IMR-90 (cell line): ENCODE results near the gene PAX3.

Experiments used
- CEBPB ChIP-seq: IDR thresholded peaks from 2 replicates; pipeline ENCODE4 v1.6.1; 2012; ENCODE audit warnings: low read depth, low read length, improper control_type of control experiment
- CHD1 ChIP-seq: IDR thresholded peaks from 2 replicates; pipeline ENCODE4 v1.6.1; 2012; ENCODE audit warnings: low read depth, low read length, improper control_type of control experiment
- FOS ChIP-seq: fragments of 150-350 bp; IDR thresholded peaks from 2 replicates; pipeline ENCODE4 v1.6.1; 2016; ENCODE audit warnings: low read depth, low read length
- MAFK ChIP-seq: IDR thresholded peaks from 2 replicates; pipeline ENCODE4 v1.6.1; 2012; ENCODE audit warnings: low read depth, low read length, improper control_type of control experiment
- MXI1 ChIP-seq: IDR thresholded peaks from 2 replicates; pipeline ENCODE4 v1.6.1; 2012; ENCODE audit warnings: low read depth, mild to moderate bottlenecking, low read length, moderate library complexity, borderline replicate concordance
- NFE2L2 ChIP-seq: fragments of 150-350 bp; IDR thresholded peaks from 2 replicates; pipeline ENCODE4 v1.6.1; 2016; ENCODE audit warnings: low read depth, mild to moderate bottlenecking, low read length
- POLR2A ChIP-seq: IDR thresholded peaks from 2 replicates; pipeline ENCODE4 v1.6.1; 2012; ENCODE audit warnings: mild to moderate bottlenecking, low read depth, low read length
- RAD21 ChIP-seq: IDR thresholded peaks from 2 replicates; pipeline ENCODE4 v1.6.1; 2012; ENCODE audit warnings: low read length, improper control_type of control experiment
- RCOR1 ChIP-seq: IDR thresholded peaks from 2 replicates; pipeline ENCODE4 v1.6.1; 2012; ENCODE audit warnings: mild to moderate bottlenecking, low read length, improper control_type of control experiment; ENCODE audit not compliant: insufficient replicate concordance
- RFX5 ChIP-seq: IDR thresholded peaks from 2 replicates; pipeline ENCODE4 v1.8.0; 2012; ENCODE audit warnings: low read depth, mild to moderate bottlenecking, low read length, moderate library complexity
- SMC3 ChIP-seq: fragments of 150-350 bp; IDR thresholded peaks from 2 replicates; pipeline ENCODE4 v1.6.1; 2016; ENCODE audit warnings: low read depth, mild to moderate bottlenecking, antibody characterized with exemption, low read length, moderate library complexity
- TF ChIP-seq, protein P1 (sequence below): conservative IDR thresholded peaks from 2 replicates; pipeline ENCODE4 v1.5.1; 2012; ENCODE audit warnings: mild to moderate bottlenecking, low read depth, low read length, improper control_type of control experiment
- TF ChIP-seq, protein P2 (sequence below): fragments of 150-350 bp; IDR thresholded peaks from 2 replicates; pipeline ENCODE4 v1.6.1; 2017; ENCODE audit warnings: mild to moderate bottlenecking, antibody characterized with exemption, low read length, low read depth
- TF ChIP-seq, protein P3 (sequence below): fragments of 150-350 bp; IDR thresholded peaks from 2 replicates; pipeline ENCODE4 v1.6.1; 2016; ENCODE audit warnings: low read depth, mild to moderate bottlenecking, low read length, moderate library complexity, borderline replicate concordance

DNA sequence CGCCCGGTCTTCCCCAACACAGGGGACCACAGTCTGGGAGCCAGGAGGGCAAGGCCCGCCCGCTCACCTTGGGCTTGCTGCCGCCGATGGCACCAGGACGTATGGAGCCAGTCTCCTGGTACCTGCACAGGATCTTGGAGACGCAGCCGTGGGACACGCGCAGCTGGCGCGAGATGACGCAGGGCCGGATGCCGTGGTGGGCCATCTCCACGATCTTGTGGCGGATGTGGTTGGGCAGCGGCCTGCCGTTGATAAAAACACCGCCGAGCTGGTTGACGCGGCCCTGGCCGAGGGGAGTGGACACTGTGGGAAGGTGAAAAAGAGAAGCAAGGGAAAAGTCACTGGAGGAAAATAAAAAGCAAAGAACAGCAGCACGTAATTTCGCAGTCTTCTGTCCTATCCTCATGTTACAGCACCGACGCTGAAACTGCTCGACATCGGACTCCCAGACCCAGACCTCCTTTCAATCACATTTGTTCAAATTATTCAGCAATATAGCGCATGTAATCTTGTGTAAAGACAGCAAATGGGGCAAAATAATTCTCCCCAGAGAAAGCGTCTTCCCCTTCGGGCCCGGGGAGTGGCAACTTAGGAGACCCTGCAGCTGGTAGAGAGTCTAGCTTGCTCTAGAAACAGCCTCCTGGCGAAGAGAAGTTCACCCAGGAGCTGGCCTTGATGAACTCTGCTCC is 1.7 kb downstream of the PAX3 start:
- no peak for TF ChIP-seq SMC3
- TF ChIP-seq POLR2A, result no peak
- TF ChIP-seq, protein P1, sequence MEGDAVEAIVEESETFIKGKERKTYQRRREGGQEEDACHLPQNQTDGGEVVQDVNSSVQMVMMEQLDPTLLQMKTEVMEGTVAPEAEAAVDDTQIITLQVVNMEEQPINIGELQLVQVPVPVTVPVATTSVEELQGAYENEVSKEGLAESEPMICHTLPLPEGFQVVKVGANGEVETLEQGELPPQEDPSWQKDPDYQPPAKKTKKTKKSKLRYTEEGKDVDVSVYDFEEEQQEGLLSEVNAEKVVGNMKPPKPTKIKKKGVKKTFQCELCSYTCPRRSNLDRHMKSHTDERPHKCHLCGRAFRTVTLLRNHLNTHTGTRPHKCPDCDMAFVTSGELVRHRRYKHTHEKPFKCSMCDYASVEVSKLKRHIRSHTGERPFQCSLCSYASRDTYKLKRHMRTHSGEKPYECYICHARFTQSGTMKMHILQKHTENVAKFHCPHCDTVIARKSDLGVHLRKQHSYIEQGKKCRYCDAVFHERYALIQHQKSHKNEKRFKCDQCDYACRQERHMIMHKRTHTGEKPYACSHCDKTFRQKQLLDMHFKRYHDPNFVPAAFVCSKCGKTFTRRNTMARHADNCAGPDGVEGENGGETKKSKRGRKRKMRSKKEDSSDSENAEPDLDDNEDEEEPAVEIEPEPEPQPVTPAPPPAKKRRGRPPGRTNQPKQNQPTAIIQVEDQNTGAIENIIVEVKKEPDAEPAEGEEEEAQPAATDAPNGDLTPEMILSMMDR, result no peak
- TF ChIP-seq CEBPB, result no peak
- TF ChIP-seq, protein P2, sequence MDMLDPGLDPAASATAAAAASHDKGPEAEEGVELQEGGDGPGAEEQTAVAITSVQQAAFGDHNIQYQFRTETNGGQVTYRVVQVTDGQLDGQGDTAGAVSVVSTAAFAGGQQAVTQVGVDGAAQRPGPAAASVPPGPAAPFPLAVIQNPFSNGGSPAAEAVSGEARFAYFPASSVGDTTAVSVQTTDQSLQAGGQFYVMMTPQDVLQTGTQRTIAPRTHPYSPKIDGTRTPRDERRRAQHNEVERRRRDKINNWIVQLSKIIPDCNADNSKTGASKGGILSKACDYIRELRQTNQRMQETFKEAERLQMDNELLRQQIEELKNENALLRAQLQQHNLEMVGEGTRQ, result no peak
- TF ChIP-seq, protein P3, sequence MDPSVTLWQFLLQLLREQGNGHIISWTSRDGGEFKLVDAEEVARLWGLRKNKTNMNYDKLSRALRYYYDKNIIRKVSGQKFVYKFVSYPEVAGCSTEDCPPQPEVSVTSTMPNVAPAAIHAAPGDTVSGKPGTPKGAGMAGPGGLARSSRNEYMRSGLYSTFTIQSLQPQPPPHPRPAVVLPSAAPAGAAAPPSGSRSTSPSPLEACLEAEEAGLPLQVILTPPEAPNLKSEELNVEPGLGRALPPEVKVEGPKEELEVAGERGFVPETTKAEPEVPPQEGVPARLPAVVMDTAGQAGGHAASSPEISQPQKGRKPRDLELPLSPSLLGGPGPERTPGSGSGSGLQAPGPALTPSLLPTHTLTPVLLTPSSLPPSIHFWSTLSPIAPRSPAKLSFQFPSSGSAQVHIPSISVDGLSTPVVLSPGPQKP, result no peak
- no peak for TF ChIP-seq RFX5
- no peak for TF ChIP-seq RAD21
- TF ChIP-seq RCOR1, result no peak
- TF ChIP-seq MAFK, result no peak
- no peak for TF ChIP-seq CHD1
- no peak for TF ChIP-seq FOS
- TF ChIP-seq NFE2L2, result no peak
- no peak for TF ChIP-seq MXI1
